Measurements from ENCODE around the gene LRCH1.

Gene LRCH1

GRCh38 chr13:46565808-46566750 lies 13.1 kb downstream of the LRCH1 start:
- no peak for DNase-seq

GRCh38 chr13:46567671-46568070 lies 14.7 kb downstream of the LRCH1 start:
- no peak for DNase-seq

DNA sequence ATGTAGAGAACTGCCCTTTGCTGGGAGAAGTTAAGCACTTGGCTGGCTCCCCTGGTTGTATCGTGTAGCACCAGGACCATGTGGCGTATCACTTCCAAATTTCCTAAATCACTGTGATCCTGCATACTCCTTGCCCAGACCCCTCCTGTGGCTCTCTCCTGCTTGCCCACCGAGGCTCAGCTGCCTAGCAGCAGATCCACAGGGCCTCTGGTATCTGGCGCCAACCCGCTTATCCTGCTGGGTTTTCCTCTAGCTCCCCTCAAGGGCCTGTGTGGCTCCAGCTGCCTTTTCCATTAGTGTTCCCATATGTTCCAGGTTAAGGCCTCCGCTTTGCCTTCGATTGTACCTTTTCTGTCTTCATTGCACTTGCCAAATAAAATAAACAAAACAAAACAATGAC lies 16.5 kb downstream of the LRCH1 start:
- DNase-seq: no peak

GRCh38 chr13:46570273-46570672 lies 17.3 kb downstream of the LRCH1 start:
- DNase-seq: no peak

DNA sequence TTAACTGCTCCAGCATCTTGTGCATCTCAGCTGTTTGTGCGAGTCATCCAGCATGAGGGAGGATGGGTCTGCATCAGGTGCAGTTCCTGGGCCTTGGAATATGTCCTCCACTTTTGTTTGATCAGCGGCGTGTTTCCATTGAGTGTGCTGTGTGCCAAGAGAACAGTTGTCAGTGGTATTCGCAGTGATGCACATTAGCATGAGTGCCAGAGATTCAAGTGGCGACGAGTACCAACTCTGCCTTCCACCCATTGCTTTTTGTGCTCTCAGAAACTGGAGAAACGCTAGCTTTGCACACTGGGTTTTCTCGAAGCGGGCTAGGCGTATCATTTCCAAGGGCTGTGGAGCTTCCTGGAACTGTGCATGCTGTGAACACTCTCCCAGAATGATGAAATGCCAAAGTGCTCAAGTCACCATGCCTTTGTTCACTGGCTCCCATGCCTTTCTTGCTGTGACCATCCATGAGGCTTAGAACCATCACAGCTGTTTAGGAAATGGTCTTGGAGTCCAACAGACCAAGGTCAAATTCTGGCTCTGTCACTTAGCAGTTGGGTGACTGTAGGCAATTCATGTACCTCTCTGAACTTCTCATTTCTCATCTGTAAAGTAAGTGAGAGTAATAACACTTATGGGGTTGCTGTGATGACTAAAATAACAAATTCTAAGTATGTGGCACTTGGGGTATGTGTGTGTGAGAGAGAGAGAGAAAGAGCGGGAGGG lies 18.4 kb downstream of the LRCH1 start:
- DNase-seq: peak; percentile 70

GRCh38 chr13:46571909-46572595 lies 19.1 kb downstream of the LRCH1 start:
- no peak for DNase-seq

DNA sequence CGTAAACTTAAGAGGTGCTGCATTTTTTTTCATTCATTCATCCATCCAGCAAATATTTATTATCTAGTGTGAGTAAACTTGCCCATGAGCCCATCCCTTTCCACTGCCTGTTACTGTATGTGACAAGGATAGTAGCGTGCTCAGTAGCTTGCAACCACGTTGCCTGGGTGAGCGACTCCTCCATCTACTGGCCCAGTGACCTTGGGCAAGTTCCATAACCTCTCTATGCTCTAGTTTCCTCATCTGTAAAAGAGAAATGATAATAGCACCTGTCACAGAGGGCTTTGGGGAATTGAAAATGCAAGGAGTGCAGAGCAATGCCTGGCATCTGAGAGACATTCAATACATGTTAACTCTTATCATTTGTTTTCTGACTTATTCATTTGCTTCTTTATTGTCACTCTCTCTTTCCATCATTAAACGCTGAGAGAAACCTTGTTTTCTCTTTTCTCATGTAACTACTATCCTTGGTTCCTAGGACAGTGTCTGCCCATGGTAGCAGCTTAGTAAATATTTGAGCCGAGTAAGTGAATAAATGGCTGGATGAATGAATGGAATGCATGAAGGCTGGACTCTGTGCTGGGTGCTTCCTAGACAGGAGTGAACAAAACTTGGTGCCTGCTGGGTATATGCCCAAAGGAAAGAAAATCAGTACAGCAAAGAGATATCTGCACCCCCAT lies 19.9 kb downstream of the LRCH1 start:
- DNase-seq: no peak

DNA sequence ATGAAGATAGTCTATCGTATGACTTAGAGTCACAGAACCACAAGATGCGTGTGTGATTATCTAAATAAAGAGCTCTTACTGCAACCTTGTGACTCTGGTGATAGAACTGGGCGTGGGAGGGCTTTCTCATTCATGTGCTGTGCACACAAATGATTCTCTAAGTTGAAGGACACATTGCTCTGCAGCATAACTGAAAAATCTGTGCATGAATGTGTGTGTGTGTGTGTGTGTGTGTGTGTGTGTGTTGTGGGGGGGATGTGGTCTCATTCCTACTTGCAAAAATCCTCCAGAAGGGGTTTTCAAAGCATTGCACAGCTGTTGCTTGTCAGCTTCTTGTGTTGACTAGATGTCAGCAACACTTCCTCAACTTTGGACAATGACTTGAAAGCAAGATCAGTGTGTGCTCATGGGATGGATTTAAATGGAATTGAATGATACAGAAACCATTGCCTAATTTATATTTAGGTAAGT lies 22.4 kb downstream of the LRCH1 start:
- no peak for DNase-seq

GRCh38 chr13:46575818-46576221 lies 22.9 kb downstream of the LRCH1 start:
- no peak for DNase-seq

DNA sequence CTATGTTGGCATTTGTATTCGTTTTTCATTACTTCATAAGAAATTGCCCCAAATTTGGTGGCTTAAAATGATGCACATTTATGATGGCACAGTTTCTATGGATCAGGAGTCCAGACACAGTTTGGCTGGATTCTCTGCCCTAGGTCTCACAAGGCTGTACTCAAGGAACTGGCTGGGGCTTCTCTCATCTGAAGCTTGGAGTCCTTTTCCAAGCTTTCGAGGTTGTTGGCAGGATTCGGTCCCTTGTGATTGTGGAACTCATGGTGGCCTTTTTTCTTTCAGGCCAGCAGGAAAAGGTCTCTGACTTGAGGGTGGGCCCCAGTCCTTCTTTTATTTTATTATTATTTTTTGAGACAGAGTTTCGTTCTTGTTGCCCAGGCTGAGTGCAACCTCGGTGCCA lies 23.8 kb downstream of the LRCH1 start:
- DNase-seq: no peak

GRCh38 chr13:46577696-46578589 lies 25.0 kb downstream of the LRCH1 start:
- DNase-seq: no peak

- DNase-seq: no peak
Observed at GRCh38 chr13:46578590-46578975, 25.6 kb downstream of the LRCH1 start.

GRCh38 chr13:46580362-46580839 lies 27.4 kb downstream of the LRCH1 start:
- no peak for DNase-seq

GRCh38 chr13:46582190-46582589 lies 29.2 kb downstream of the LRCH1 start:
- no peak for DNase-seq

GRCh38 chr13:46586751-46587514 lies 34.0 kb downstream of the LRCH1 start:
- DNase-seq: no peak

- no peak for DNase-seq
Observed at GRCh38 chr13:46587807-46588418, 34.9 kb downstream of the LRCH1 start.

DNA sequence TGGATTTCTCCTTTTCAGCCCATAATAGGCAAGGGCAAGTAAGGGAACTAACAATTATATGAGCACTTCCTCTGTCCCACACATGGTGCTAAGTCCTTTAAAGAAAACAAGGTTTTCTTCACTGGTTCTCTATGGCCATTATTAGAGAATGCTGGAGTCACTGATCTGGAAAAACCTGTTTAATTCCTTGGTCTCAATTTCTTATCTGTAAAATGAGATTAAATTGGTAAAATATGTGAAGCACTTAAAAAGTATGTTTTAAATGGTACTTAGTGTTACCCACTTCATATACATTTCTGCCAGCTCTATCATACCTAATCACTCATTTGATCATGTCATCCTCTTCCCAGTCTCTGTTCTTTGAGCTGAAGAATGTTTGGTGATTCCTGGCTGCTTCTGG lies 39.4 kb downstream of the LRCH1 start:
- DNase-seq: no peak

- DNase-seq: peak; percentile 81
Observed at GRCh38 chr13:46593398-46593797, 40.4 kb downstream of the LRCH1 start.

DNA sequence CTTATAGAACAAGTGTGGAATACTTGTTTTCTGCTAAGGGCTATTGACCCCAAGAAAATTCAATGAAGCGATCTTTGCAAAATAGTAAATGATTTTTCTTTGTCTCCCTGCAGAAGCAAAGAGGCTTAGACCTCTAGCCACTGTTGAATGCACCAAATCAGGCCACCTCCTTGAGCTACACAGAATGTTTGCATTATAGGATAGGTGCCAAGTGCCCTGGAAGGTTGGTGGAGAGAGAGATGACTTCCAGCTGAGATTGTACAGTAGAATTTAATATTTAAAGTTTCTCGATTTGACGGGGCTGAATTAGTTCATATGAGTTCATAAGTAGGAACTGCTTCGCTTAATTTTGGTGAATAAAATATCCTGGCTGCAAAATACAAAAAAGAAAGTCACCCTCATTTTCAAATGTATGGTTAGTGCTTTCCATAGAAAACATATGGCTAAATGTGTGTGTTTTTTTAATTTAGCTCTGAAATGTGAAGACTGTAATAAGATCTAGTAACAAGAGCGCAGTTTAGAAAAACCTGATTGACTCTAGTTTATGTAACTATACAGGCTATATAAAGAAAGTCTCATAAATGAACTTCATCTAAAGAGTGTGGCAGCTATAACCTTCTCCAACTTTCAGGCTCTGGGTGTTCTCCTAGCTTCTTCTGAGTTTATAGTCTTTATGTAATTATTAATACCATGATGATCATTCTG lies 41.6 kb downstream of the LRCH1 start:
- no peak for DNase-seq
